HepG2 (cell line): ENCODE results near the gene CSNK1D. TPM values are rescaled to one million over a fixed set of nuclear protein-coding genes. Genes with fewer than 3 reads are reported as not detected.

Source experiments
- CERS6 ChIP-seq: sonication (generic); formaldehyde crosslinking; IDR thresholded peaks from 2 replicates; pipeline ENCODE4 v1.5.0; 2020; ENCODE audit warnings: missing genetic modification reagents
- KLF16 ChIP-seq, 2 experiments: sonication (generic) in 1 of 2; formaldehyde crosslinking in 1 of 2; IDR thresholded peaks; 2 replicates each; pipeline versions ENCODE4 v1.6.1 to v1.8.0; 2016 to 2023; ENCODE audit warnings: missing genetic modification reagents in 2 of 2, missing compliant biosample characterization in 1 of 2
- MTF1 ChIP-seq: sonication (generic); formaldehyde crosslinking; IDR thresholded peaks from 2 replicates; pipeline ENCODE4 v1.5.0; 2020; ENCODE audit warnings: missing genetic modification reagents
- XBP1 ChIP-seq: sonication (generic); formaldehyde crosslinking; IDR thresholded peaks from 2 replicates; pipeline ENCODE4 v1.5.0; 2020; ENCODE audit warnings: missing genetic modification reagents
- ZBTB33 ChIP-seq: sonication (generic); formaldehyde crosslinking; IDR thresholded peaks from 2 replicates; pipeline ENCODE4 v1.4.0; 2020; ENCODE audit warnings: missing genetic modification reagents
- ZBTB38 ChIP-seq: sonication (generic); formaldehyde crosslinking; IDR thresholded peaks from 2 replicates; pipeline ENCODE4 v1.5.1; 2020; ENCODE audit warnings: mild to moderate bottlenecking, missing genetic modification reagents
- ZC3H4 ChIP-seq: sonication (generic); formaldehyde crosslinking; IDR thresholded peaks from 2 replicates; pipeline ENCODE4 v1.4.0; 2020; ENCODE audit warnings: missing genetic modification reagents, borderline replicate concordance
- ZFP90 ChIP-seq: sonication (generic); formaldehyde crosslinking; IDR thresholded peaks from 2 replicates; pipeline ENCODE4 v1.8.0; 2022; ENCODE audit warnings: missing genetic modification reagents, mild to moderate bottlenecking, inconsistent platforms, borderline replicate concordance
- ZNF276 ChIP-seq: sonication (generic); formaldehyde crosslinking; IDR thresholded peaks from 2 replicates; pipeline ENCODE4 v1.4.0; 2020; ENCODE audit warnings: mild to moderate bottlenecking, low read depth, missing genetic modification reagents
- ZNF460 ChIP-seq: sonication (generic); formaldehyde crosslinking; IDR thresholded peaks from 2 replicates; pipeline ENCODE4 v1.5.1; 2020; ENCODE audit warnings: missing genetic modification reagents, mild to moderate bottlenecking, borderline replicate concordance
- ZNF607 ChIP-seq: sonication (generic); formaldehyde crosslinking; IDR thresholded peaks from 2 replicates; pipeline ENCODE4 v1.5.1; 2020; ENCODE audit warnings: missing genetic modification reagents, mild to moderate bottlenecking, borderline replicate concordance
- ZNF703 ChIP-seq: sonication (generic); formaldehyde crosslinking; IDR thresholded peaks from 2 replicates; pipeline ENCODE4 v1.5.1; 2020; ENCODE audit warnings: missing genetic modification reagents, mild to moderate bottlenecking, moderate library complexity, borderline replicate concordance
- ZNF761 ChIP-seq: sonication (generic); formaldehyde crosslinking; conservative IDR thresholded peaks from 2 replicates; pipeline ENCODE4 v1.4.0; 2020; ENCODE audit warnings: mild to moderate bottlenecking, missing genetic modification reagents
- polyA plus RNA-seq, 8 experiments: library from polyadenylated mRNA; depleted of rRNA in 3 of 8; stranded (reverse) in 7 of 8; unstranded in 1 of 8; fragments of >200 nt; fragmentation: Illumina TruSeq in 4 of 8; extraction: Trizol in 4 of 8; gene quantifications; 2 replicates each; pipeline versions ENCODE4 v1.2.1 to v1.2.3, GENCODE V29; 2011 to 2016; ENCODE audit warnings: low read depth in 4 of 8, missing spikeins in 1 of 8, mixed read lengths in 1 of 8; ENCODE audit not compliant: insufficient read depth in 1 of 8
- total RNA-seq, 5 experiments: library from RNA; depleted of rRNA; stranded (reverse); fragments of >200 nt; fragmentation: Illumina TruSeq; extraction: Trizol; gene quantifications; 2 replicates each; pipeline ENCODE4 v1.2.3, GENCODE V29; 2016; ENCODE audit warnings: low read depth in 1 of 5

CSNK1D gene
- total and polyA plus RNA-seq, 2 of the 13 experiments (the other 11 are each of a cell fraction or from before 2014, with no cell fraction given): 31.5 to 128 TPM

- no peak for TF ChIP-seq XBP1 (CRISPR knock-in tag)
- TF ChIP-seq ZNF607 (CRISPR knock-in tag): no peak
- no peak for TF ChIP-seq ZFP90
- TF ChIP-seq CERS6 (CRISPR knock-in tag): no peak
- TF ChIP-seq KLF16 (CRISPR knock-in tag; IDR thresholded peaks at IDR 0.05): no peak
- TF ChIP-seq ZC3H4 (CRISPR knock-in tag): peak; percentile 62
- TF ChIP-seq ZNF276 (CRISPR knock-in tag): no peak
- no peak for TF ChIP-seq MTF1 (CRISPR knock-in tag)
- no peak for TF ChIP-seq ZNF460 (CRISPR knock-in tag)
- TF ChIP-seq ZNF703 (CRISPR knock-in tag): no peak; the same call in 1 of the 2 replicates
- peak; percentile 98 for TF ChIP-seq ZBTB38 (CRISPR knock-in tag)
- TF ChIP-seq ZNF761 (CRISPR knock-in tag): no peak
- peak; percentile 94 for TF ChIP-seq ZBTB33 (CRISPR knock-in tag)
These were observed 18.2 kb upstream of the CSNK1D start (continued) for GRCh38 chr17:82291582-82292250.
